ENCODE data around the gene NUDT22.

GRCh38 chr11:64219755-64220154, 6.3 kb upstream of the NUDT22 start:
- TF ChIP-seq POLR2AphosphoS5 (IDR thresholded peaks at IDR 0.05) (no peak), CTCF (IDR thresholded peaks at IDR 0.05) (no peak)
